Stomach smooth muscle (tissue), 2 donors: ENCODE data around the gene SWAP70.
"Not testable (repeated sequence)": the region's sequence is repeated elsewhere in the genome, so short reads cannot be mapped to it uniquely, and the experiment has no call there.

Source experiments
- H3K27ac ChIP-seq: one replicate; pipeline ENCODE4 v1.7.0; 2013; ENCODE audit warnings: mild to moderate bottlenecking, low read length, inconsistent platforms
- H3K27me3 ChIP-seq, 2 donors: one replicate each; pipeline ENCODE4 v1.7.0; 2013; ENCODE audit warnings: low read length in 2 of 2; ENCODE audit not compliant: insufficient read depth in 2 of 2, control insufficient read depth in 1 of 2
- H3K36me3 ChIP-seq, 2 donors: one replicate each; pipeline ENCODE4 v1.7.0; 2013; ENCODE audit warnings: low read length in 2 of 2; ENCODE audit not compliant: control insufficient read depth in 2 of 2, insufficient read depth in 2 of 2
- H3K4me1 ChIP-seq: one replicate; pipeline ENCODE4 v1.7.0; 2013; ENCODE audit warnings: low read length; ENCODE audit not compliant: control insufficient read depth, insufficient read depth
- H3K4me3 ChIP-seq, 2 donors: one replicate each; pipeline ENCODE4 v1.7.0; 2013; ENCODE audit warnings: low read length in 2 of 2
- H3K9ac ChIP-seq, 2 donors: one replicate each; pipeline ENCODE4 v1.7.0; 2013; ENCODE audit warnings: low read length in 2 of 2, mild to moderate bottlenecking in 1 of 2
- H3K9me3 ChIP-seq, 2 donors: one replicate each; pipeline ENCODE4 v1.7.0; 2013; ENCODE audit warnings: low read length in 2 of 2; ENCODE audit not compliant: control insufficient read depth in 2 of 2
- donor health status: healthy.
- donor health status: Pancreatic carcinoma.

SWAP70 gene

DNA sequence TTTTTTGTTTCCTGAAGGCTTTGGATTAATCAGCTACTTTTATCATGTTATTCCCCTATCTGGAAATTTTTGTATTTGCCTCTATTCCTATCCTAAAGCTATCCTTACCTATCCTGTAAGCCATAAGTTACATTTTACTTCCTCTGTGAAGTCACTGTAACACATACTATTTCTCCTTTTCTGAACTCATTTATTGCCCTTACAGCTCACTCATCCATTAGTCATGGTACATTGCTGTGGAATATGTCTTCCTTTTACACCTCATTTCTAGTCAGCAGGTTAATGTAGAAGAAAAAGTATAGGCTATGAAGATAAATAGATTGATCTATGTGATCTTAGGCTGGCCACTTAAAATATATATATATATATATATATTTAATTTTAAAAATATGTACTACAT, 28.0 kb downstream of the SWAP70 start:
- no peak overlapping the region for H3K9ac ChIP-seq
- no peaks in the 10 kb centered on the region for H3K27me3 ChIP-seq
- H3K9me3 ChIP-seq: no peaks in the 10 kb centered on the region
- no peak overlapping the region for H3K27ac ChIP-seq
- H3K36me3 ChIP-seq: peaks cover 2 to 10% of the 10 kb centered on the region in 2 donors
- H3K4me1 ChIP-seq: peaks cover 18% of the 10 kb centered on the region
- no peak overlapping the region for H3K4me3 ChIP-seq

DNA sequence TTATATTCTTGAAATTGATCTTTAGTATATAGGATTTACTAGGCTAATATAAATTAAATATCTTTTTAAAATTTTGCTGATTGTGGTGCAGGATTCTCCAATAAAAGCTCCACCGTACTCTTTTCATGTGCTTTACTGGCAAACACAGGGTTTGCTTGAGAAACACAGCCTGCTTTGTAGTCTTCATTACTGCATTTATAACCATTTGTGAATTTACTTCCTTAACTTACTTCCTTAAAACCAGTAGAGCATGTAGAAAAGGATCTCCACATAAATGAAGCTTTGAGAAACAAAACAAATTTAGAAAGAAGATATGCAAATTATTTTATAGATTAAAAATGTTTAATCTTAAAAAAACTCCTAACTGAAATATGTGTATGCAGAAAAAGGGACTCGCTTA, 28.8 kb downstream of the SWAP70 start:
- Histone ChIP-seq H3K27me3 (no peaks in the 10 kb centered on the region), H3K9ac (no peak overlapping the region), H3K27ac (no peak overlapping the region), H3K36me3 (peaks cover 2 to 10% of the 10 kb centered on the region in 2 donors), H3K4me1 (peaks cover 18% of the 10 kb centered on the region), H3K4me3 (no peak overlapping the region), H3K9me3 (no peaks in the 10 kb centered on the region)

DNA sequence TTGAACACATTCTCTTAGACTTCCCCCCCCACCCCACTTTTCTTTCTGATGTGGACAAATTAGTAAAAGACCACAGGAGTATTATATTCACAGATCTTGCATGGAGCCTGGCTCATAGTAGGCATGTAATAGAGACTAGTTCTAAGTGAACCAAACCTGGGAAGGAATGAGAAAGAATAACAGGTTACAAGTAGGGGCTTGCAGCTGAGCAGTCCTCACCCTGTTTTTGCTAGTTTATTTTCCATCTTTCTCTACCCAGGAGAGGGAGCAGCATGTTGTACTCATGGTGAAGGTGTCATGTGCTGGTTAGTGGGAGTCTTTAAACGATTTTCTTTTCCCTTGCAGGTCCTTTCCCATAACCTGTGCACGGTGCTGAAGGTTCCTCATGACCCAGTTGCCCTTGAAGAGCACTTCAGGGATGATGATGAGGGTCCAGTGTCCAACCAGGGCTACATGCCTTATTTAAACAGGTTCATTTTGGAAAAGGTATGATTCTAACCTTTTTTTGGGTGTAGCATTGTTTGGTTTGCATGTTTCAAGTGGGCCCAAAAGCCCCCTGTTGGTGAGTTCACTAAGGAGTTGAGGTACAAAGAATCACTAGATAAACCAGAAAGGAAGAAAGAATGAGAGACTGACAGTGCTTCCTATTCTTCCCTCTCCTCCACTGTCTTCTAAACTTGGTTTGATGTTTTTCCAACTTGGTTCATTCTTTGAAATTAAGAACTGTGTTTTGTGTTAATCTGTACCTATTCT, 30.1 kb downstream of the SWAP70 start:
- Histone ChIP-seq H3K27ac (no peak overlapping the region), H3K4me3 (no peak overlapping the region)

DNA sequence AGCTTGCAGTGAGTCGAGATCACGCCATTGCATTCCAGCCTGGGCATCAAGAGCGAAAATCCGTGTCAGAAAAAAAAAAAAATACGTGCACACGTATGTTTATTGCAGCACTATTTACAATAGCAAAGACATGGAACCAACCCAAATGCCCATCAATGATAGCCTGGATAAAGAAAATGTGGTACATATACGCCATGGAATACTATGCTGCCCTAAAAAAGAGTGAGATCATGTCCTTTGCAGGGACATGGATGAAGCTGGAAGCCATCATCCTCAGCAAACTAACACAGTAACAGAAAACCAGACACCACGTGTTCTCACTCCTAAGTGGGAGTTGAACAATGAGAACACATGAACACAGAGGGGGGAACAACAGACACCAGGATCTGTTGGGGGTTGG, 31.4 kb downstream of the SWAP70 start:
- H3K27ac ChIP-seq, H3K4me3 ChIP-seq: not testable (repeated sequence)

More for the DNA sequence above, 30.1 kb downstream of the SWAP70 start:
- Histone ChIP-seq H3K4me1 (peaks cover 10% of the 10 kb centered on the region), H3K9me3 (no peaks in the 10 kb centered on the region), H3K9ac (no peak overlapping the region), H3K36me3 (peaks cover 2 to 10% of the 10 kb centered on the region in 2 donors), H3K27me3 (no peaks in the 10 kb centered on the region)

DNA sequence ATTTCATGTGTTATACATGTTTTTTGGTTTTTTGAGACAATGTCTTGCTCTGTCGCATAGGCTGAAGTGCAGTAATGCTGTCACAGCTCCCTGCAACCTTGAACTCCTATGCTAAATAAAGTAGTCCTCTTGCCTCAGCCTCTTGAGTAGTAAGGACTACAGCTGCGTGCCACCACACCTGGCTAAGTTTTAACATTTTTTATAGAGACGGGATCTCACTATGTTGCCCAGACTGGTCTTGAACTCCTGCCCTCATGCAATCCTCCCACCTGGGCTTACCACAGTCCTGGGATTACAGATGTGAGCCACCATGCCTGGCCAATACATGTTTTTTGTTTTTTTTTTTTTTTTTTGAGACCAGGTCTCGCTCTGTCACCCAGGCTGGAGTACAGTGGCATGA, 33.9 kb downstream of the SWAP70 start:
- H3K27me3 ChIP-seq: no peaks in the 10 kb centered on the region
- H3K36me3 ChIP-seq: peaks cover 2 to 10% of the 10 kb centered on the region in 2 donors
- H3K9ac ChIP-seq: no peak overlapping the region
- no peaks in the 10 kb centered on the region for H3K9me3 ChIP-seq
- no peak overlapping the region for H3K27ac ChIP-seq
- H3K4me3 ChIP-seq: no peak overlapping the region
- no peaks in the 10 kb centered on the region for H3K4me1 ChIP-seq

More for the DNA sequence above, 31.4 kb downstream of the SWAP70 start:
- H3K27me3 ChIP-seq, H3K9me3 ChIP-seq, H3K9ac ChIP-seq, H3K4me1 ChIP-seq, H3K36me3 ChIP-seq: not testable (repeated sequence)

DNA sequence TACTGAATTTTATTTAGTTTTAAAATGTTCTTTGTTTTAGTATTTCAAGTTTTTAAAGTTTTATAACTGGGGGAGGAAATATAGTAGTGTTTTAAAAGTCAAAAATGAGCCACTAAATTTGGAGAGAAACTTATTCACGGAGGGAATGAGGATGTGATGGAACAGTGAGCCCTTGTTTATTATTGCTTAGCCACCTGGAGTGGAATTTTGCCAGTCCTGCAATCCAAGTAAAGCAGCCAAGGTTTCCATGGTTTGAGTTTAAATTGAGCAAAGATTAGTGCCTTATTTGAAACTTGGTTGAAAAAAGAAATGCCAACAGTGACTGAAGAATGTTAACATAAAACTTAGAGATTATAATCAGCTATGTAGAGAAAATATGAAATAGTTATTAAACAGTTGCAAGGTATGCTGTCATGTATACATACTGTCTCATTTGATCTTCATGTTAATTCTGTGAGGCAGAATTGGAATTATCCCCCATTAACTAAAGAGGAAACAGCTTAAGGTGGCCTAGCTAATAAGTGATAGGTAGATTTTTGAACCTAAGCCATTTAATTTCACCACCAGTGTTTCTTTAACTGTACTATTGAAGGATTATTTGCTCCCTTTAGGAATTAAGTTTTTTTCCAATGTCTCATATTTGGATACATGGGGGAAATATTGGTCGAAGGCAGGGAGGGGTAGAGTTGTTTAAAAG, 36.4 kb downstream of the SWAP70 start:
- no peak overlapping the region for H3K9ac ChIP-seq
- H3K4me3 ChIP-seq: no peak overlapping the region
- H3K9me3 ChIP-seq: no peaks in the 10 kb centered on the region
- no peaks in the 10 kb centered on the region for H3K4me1 ChIP-seq
- H3K27me3 ChIP-seq: no peaks in the 10 kb centered on the region
- peaks cover 0 to 6% of the 10 kb centered on the region in 2 donors for H3K36me3 ChIP-seq
- H3K27ac ChIP-seq: no peak overlapping the region

DNA sequence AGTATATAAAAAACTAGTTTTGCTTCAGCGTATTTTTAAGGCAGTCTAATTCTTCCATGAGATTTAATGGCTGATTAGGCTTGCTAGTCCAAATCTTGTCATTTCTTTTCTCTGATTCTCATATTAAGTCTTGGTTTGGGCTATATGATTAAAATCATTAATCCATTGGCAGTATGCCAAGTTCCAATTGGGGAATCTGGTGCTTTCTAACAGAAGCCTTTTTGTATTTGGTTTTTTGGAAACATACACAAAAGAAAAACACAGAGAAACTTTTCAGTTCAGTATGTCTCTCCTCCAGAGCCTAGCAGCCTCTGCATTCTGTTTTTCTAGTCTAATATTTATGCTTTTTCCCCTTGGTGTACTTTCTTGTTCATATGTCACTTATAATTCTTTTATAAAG, 37.9 kb downstream of the SWAP70 start:
- peak overlapping the region; percentile 38 for H3K27ac ChIP-seq
- no peaks in the 10 kb centered on the region for H3K4me1 ChIP-seq
- no peak overlapping the region for H3K4me3 ChIP-seq
- no peaks in the 10 kb centered on the region for H3K9me3 ChIP-seq
- no peaks in the 10 kb centered on the region for H3K27me3 ChIP-seq
- no peaks in the 10 kb centered on the region for H3K36me3 ChIP-seq
- H3K9ac ChIP-seq: no peak overlapping the region

DNA sequence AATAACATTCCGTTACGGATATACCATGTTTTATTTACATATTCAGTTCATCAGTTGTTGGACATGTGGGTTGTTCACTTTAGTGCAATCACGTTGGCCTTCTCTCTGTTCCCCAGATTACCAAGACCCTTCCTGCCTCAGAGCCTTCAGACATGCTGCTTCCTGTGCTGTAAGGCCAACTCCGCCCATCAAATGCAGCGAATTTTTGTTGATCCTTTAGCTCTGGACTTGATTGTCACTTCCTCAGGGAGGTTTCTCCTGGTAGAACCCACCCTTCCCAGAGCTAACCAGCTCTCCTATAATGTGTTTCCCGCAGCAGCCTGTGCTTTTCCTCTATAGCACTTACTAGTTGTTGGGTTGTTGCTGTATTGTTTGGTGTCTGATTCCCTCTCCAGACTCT, 39.4 kb downstream of the SWAP70 start:
- Histone ChIP-seq H3K36me3 (no peaks in the 10 kb centered on the region), H3K4me1 (no peaks in the 10 kb centered on the region), H3K27me3 (no peaks in the 10 kb centered on the region), H3K27ac (no peak overlapping the region), H3K4me3 (no peak overlapping the region), H3K9ac (no peak overlapping the region), H3K9me3 (no peaks in the 10 kb centered on the region)

DNA sequence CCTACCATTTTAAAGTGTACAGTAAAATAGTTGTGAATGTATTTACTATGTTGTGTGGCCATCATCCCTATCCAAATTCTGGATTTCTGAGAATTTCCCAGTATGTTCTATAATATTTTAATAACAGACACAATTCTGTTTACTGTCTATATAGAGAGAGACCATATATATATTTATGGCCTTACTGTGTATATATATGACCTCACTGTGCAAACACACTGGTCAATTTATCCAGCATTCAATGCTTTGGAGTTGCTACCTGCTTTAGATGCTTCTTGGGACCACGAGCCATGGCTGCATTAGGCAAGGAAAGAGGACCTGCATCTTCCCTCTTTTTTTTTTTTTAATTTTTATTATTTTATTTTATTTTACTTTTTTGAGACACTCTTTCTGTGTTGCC, 40.2 kb downstream of the SWAP70 start:
- Histone ChIP-seq H3K27ac (no peak overlapping the region), H3K4me3 (no peak overlapping the region), H3K9ac (no peak overlapping the region), H3K36me3 (no peaks in the 10 kb centered on the region), H3K4me1 (no peaks in the 10 kb centered on the region), H3K27me3 (no peaks in the 10 kb centered on the region), H3K9me3 (no peaks in the 10 kb centered on the region)

DNA sequence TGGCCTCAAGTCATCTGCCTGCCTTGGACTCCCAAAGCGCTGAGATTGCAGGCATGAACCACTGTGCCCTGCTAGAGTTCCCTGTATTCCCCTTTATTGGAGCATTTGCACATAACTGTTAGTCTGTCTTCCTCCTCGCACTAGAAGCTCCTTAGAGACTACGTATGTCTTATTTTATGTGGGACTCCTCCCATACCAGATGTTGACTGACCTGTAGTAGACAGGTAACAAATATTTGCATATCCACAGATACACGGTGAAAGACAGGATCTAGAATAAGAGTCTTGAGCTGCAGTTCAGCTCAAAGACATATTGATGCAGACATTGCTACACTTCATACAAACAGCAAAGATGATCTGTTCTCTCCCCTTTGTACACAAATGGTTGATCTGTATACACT, 40.7 kb downstream of the SWAP70 start:
- Histone ChIP-seq H3K36me3 (no peaks in the 10 kb centered on the region), H3K4me3 (no peak overlapping the region), H3K27me3 (no peaks in the 10 kb centered on the region), H3K27ac (no peak overlapping the region), H3K9me3 (no peaks in the 10 kb centered on the region), H3K9ac (no peak overlapping the region), H3K4me1 (no peaks in the 10 kb centered on the region)

DNA sequence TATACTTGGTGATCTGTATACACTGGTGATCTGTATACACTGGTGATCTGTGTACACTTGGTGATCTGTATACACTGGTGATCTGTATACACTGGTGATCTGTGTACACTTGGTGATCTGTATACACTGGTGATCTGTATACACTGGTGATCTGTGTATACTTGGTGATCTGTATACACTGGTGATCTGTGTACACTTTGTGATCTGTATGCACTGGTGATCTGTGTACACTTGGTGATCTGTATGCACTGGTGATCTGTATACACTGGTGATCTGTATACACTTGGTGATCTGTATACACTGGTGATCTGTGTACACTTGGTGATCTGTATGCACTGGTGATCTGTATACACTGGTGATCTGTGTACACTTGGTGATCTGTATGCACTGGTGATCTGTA, 41.5 kb downstream of the SWAP70 start:
- H3K36me3 ChIP-seq, H3K4me1 ChIP-seq, H3K27ac ChIP-seq, H3K9ac ChIP-seq, H3K4me3 ChIP-seq, H3K27me3 ChIP-seq, H3K9me3 ChIP-seq: not testable (repeated sequence)
